ENCODE data around the gene FRRS1.

Gene FRRS1

GRCh38 chr1:99675292-99675691 is 91.1 kb downstream of the FRRS1 start:
- no peak for DNase-seq

- no peak for DNase-seq
Measured at GRCh38 chr1:99674115-99675064, 92.0 kb downstream of the FRRS1 start.

GRCh38 chr1:99673315-99673714 is 93.1 kb downstream of the FRRS1 start:
- DNase-seq: no peak

- no peak for DNase-seq
Measured at GRCh38 chr1:99672530-99673213, 93.8 kb downstream of the FRRS1 start.

- no peak for DNase-seq
Measured at GRCh38 chr1:99672038-99672437, 94.4 kb downstream of the FRRS1 start.

GRCh38 chr1:99670583-99670982 is 95.9 kb downstream of the FRRS1 start:
- DNase-seq: no peak

GRCh38 chr1:99669821-99670220 is 96.6 kb downstream of the FRRS1 start:
- DNase-seq: no peak

- DNase-seq: no peak
Measured at GRCh38 chr1:99669376-99669775, 97.1 kb downstream of the FRRS1 start.

GRCh38 chr1:99665212-99665611 is 101.2 kb downstream of the FRRS1 start:
- DNase-seq: no peak

- DNase-seq: no peak
Measured at GRCh38 chr1:99663501-99663900, 102.9 kb downstream of the FRRS1 start.

GRCh38 chr1:99662539-99663080 is 103.8 kb downstream of the FRRS1 start:
- no peak for DNase-seq

- no peak for DNase-seq
Measured at GRCh38 chr1:99661780-99662179, 104.7 kb downstream of the FRRS1 start.

GRCh38 chr1:99660496-99660895 is 105.9 kb downstream of the FRRS1 start:
- no peak for DNase-seq

GRCh38 chr1:99659755-99660210 is 106.7 kb downstream of the FRRS1 start:
- DNase-seq: no peak
